ENCODE data around the gene MAJIN.
A peak's percentile ranks its signal among the peaks of the same experiment; 100 is the strongest.

Gene MAJIN

DNA sequence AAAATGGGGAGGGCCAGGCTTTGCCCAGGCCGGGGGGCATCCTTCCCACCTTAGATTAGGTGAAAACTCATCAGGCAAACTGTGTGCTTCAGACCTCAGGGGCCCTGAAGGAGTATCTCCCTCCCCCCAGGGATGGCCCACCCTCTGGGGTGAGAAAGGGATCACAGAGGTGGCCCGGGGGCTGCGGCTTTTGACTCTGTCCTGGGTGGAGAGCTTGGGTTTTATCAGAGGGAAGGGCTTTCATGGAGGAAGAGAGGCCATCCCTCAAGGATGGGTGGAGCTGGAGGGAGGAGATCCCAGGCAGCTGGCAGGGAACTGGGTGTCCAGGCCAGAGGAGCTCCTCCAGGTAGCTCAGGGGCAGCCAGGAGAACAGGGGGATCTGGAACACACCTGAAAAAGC, 50.5 kb downstream of the MAJIN start:
- H3K27ac Mint-ChIP-seq = peak overlapping the region in 1 of 3 experiments; percentile 39
- H3K4me3 Mint-ChIP-seq = peak overlapping the region in 2 of 3 experiments; percentile 47 to 67
- no peaks in the 10 kb centered on the region for H3K27me3 Mint-ChIP-seq (ENCODE audit: low read depth)
- peaks cover 22% of the 10 kb centered on the region for H3K4me1 Mint-ChIP-seq
- H3K9me3 Mint-ChIP-seq = no peaks in the 10 kb centered on the region
- TF ChIP-seq, protein P1, sequence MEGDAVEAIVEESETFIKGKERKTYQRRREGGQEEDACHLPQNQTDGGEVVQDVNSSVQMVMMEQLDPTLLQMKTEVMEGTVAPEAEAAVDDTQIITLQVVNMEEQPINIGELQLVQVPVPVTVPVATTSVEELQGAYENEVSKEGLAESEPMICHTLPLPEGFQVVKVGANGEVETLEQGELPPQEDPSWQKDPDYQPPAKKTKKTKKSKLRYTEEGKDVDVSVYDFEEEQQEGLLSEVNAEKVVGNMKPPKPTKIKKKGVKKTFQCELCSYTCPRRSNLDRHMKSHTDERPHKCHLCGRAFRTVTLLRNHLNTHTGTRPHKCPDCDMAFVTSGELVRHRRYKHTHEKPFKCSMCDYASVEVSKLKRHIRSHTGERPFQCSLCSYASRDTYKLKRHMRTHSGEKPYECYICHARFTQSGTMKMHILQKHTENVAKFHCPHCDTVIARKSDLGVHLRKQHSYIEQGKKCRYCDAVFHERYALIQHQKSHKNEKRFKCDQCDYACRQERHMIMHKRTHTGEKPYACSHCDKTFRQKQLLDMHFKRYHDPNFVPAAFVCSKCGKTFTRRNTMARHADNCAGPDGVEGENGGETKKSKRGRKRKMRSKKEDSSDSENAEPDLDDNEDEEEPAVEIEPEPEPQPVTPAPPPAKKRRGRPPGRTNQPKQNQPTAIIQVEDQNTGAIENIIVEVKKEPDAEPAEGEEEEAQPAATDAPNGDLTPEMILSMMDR (IDR thresholded peaks at IDR 0.05; ENCODE audit: unreplicated experiment in 3 of 3) = no peak
- H3K36me3 Mint-ChIP-seq (ENCODE audit: low read depth) = no peaks in the 10 kb centered on the region

DNA sequence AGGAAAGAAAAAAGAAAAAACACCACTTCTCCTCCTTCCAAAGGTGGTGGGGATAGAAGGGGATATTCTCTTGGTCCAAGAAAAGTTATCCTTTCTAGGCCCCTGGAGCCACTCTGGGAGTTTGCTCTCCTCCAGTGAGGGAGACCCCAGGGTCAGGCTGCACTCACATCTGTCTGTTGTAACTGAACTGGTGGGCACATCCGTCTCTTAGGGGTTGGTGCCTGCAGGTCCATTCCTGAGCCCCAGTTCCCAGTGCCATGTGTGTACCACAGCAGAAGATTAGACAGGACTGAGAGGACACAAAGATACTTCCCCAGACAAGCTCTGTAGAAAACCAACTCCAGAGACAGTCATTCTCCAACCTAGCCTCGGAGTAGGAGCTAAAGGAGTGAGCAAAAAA, 51.8 kb downstream of the MAJIN start:
- Mint-ChIP-seq H3K4me1 (peaks cover 22% of the 10 kb centered on the region), H3K27me3 (ENCODE audit: low read depth) (no peaks in the 10 kb centered on the region), H3K9me3 (no peaks in the 10 kb centered on the region), H3K4me3 (no peak overlapping the region), H3K36me3 (ENCODE audit: low read depth) (no peaks in the 10 kb centered on the region), H3K27ac (peak overlapping the region in 1 of 3 experiments; percentile 67)
- TF ChIP-seq, protein P1 (IDR thresholded peaks at IDR 0.05; ENCODE audit: unreplicated experiment in 3 of 3) = no peak

DNA sequence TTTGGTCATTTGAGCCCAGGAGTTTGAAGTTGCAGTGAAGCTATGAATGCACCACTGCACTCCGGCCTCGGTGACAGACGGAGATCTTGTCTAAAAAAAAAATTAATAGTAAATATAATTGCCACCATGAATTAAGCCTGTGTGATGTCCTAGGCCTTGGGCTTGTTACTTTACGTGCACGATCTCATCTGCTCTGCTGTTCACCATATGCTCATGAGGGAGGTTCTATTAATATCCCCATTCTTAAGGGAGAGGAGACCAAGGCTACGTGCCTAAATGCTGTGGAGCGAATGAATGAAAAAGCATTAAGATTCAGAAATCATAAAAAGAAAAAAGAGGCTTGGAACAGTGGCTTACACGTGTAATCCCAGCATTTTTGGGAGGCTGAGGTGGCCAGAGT, 52.3 kb downstream of the MAJIN start:
- peak overlapping the region in 2 of 3 experiments; percentile 26 to 67 for H3K27ac Mint-ChIP-seq
- peak overlapping the region in 2 of 3 experiments; percentile 18 to 44 for H3K4me3 Mint-ChIP-seq
- TF ChIP-seq, protein P1 (IDR thresholded peaks at IDR 0.05; ENCODE audit: unreplicated experiment in 3 of 3) = no peak
- H3K27me3 Mint-ChIP-seq (ENCODE audit: low read depth) = no peaks in the 10 kb centered on the region
- H3K36me3 Mint-ChIP-seq (ENCODE audit: low read depth) = peaks cover 1% of the 10 kb centered on the region
- peaks cover 22% of the 10 kb centered on the region for H3K4me1 Mint-ChIP-seq
- no peaks in the 10 kb centered on the region for H3K9me3 Mint-ChIP-seq

DNA sequence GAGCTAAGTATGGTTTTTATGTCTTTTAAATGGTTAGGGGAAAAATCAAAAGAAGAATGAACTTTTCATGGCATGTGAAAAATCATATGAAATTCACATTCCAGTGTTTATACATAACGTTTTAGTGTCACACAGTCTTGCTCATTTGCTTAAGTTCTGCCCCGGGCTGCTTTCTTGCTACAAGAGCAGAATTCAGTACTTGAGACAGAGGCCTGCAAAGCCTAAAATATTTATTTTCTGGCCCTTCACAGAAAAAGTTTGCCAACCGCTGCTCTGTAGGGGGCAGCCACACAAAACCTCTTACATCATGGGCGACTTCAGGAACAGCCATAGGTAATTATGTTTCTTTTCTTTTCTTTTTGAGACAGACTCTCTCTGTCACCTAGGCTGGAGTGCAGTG, 53.9 kb downstream of the MAJIN start:
- Mint-ChIP-seq H3K4me1 (peaks cover 15% of the 10 kb centered on the region), H3K27me3 (ENCODE audit: low read depth) (no peaks in the 10 kb centered on the region), H3K36me3 (ENCODE audit: low read depth) (peaks cover 8% of the 10 kb centered on the region), H3K9me3 (no peaks in the 10 kb centered on the region), H3K27ac (peak overlapping the region; percentile 98 to 99 (median 99)), H3K4me3 (peak overlapping the region; percentile 90 to 92 (median 91))
- TF ChIP-seq, protein P1 (IDR thresholded peaks at IDR 0.05; ENCODE audit: unreplicated experiment in 3 of 3) = peak in 2 of 3 experiments; percentile 10 to 17

DNA sequence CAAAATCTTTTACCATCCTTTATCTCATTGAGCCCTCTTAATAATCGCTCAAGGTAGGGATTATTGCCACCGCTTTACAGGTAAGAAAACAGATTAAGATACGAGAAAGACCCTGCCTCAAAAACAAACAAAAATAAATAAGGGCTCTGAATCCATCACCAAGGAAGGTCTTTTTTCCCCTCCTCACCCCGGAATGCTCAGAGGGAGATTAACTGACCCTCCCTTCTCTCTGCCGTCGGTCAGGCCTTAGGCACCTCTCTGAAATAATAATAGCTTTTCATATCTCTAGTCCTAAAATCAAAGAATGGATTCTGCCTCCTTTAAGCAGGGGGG, 54.3 kb downstream of the MAJIN start:
- peak overlapping the region; percentile 98 to 99 (median 99) for H3K27ac Mint-ChIP-seq
- TF ChIP-seq, protein P1 (IDR thresholded peaks at IDR 0.05; ENCODE audit: unreplicated experiment in 3 of 3) = no peak
- no peaks in the 10 kb centered on the region for H3K9me3 Mint-ChIP-seq
- peak overlapping the region; percentile 90 to 92 (median 91) for H3K4me3 Mint-ChIP-seq
- no peaks in the 10 kb centered on the region for H3K27me3 Mint-ChIP-seq (ENCODE audit: low read depth)
- peaks cover 8% of the 10 kb centered on the region for H3K36me3 Mint-ChIP-seq (ENCODE audit: low read depth)
- H3K4me1 Mint-ChIP-seq = peaks cover 15% of the 10 kb centered on the region
